Endothelial cell of umbilical vein (primary cell): ENCODE measurements around the gene SH3BP2. TPM values are rescaled to one million over a fixed set of nuclear protein-coding genes. Genes with fewer than 3 reads are reported as not detected.

Experiments
- BruUV-seq: library from RNA; stranded (reverse); fragments of 400-500 nt; replicated peaks from 2 replicates; lab custom pipeline; 2021; lab: Mats Ljungman, UMichigan
- CTCF ChIA-PET: fragments of 300-600, 350-600 bp; sonication (Branson Sonifier 250); formaldehyde crosslinking; loops from one replicate; lab custom pipeline; 2021; ENCODE audit warnings: antibody characterized with exemption, inconsistent platforms; lab: Charles Lee
- POLR2A ChIA-PET: fragments of 300-600, 350-600 bp; sonication (Branson Sonifier 250); formaldehyde crosslinking; loops from one replicate; lab custom pipeline; 2021; ENCODE audit warnings: antibody characterized with exemption, inconsistent platforms; lab: Charles Lee
- DNase-seq: peaks from one replicate; pipeline ENCODE4 v3.0.0-alpha.2; 2011; ENCODE audit warnings: low read depth, low spot score
- FAIRE-seq: peaks from 2 replicates; lab custom pipeline; 2011; peaks lifted over from hg19 to GRCh38; lab: Jason Lieb, UNC
- H2AFZ ChIP-seq: 2 replicates; pipeline ENCODE4 v1.6.0; 2012; ENCODE audit warnings: low read depth, low read length, control low read depth, inconsistent platforms
- H3K27ac ChIP-seq: 2 replicates; pipeline ENCODE4 v1.5.1; 2011; ENCODE audit warnings: low read depth, mild to moderate bottlenecking, control low read depth, low read length, moderate library complexity; ENCODE audit not compliant: insufficient read depth
- H3K27me3 ChIP-seq, 2 experiments: 2 replicates each; pipeline versions ENCODE4 v1.6.0 to v1.6.1; 2011; ENCODE audit warnings: low read length in 2 of 2, mixed read lengths in 1 of 2; ENCODE audit not compliant: control insufficient read depth in 2 of 2, insufficient read depth in 2 of 2
- H3K36me3 ChIP-seq, 2 experiments: 2 replicates in 1 of 2; 3 replicates in 1 of 2; pipeline ENCODE4 v1.5.1; 2011; ENCODE audit warnings: low read length in 2 of 2, mild to moderate bottlenecking in 1 of 2, moderate library complexity in 1 of 2; ENCODE audit not compliant: control insufficient read depth in 2 of 2, insufficient read depth in 2 of 2; ENCODE audit errors: extremely low read depth in 1 of 2
- H3K4me1 ChIP-seq: 3 replicates; pipeline ENCODE4 v1.5.1; 2011; ENCODE audit warnings: mild to moderate bottlenecking, low read length; ENCODE audit not compliant: control insufficient read depth, insufficient read depth; ENCODE audit errors: extremely low read depth
- H3K4me2 ChIP-seq: 2 replicates; pipeline ENCODE4 v1.6.1; 2011; ENCODE audit warnings: low read length, control low read depth, mixed read lengths; ENCODE audit not compliant: insufficient read depth
- H3K4me3 ChIP-seq, 3 experiments: fragments of 200-600 bp in 1 of 3; sonication (generic), shearing (Covaris generic) in 1 of 3; replicated peaks in 1 of 3; 2 replicates each; pipeline ENCODE4 v1.5.1; 2011 to 2016; ENCODE audit warnings: control low read depth in 3 of 3, low read length in 3 of 3, mild to moderate bottlenecking in 2 of 3, inconsistent platforms in 1 of 3, low read depth in 1 of 3, moderate library complexity in 1 of 3; ENCODE audit not compliant: insufficient read depth in 1 of 3
- H3K79me2 ChIP-seq: 2 replicates; pipeline ENCODE4 v1.6.0; 2012; ENCODE audit warnings: low read length, inconsistent platforms; ENCODE audit not compliant: control insufficient read depth, insufficient read depth
- H3K9ac ChIP-seq: replicated peaks from 2 replicates; pipeline ENCODE3; 2011; ENCODE audit warnings: low read length, control low read depth; ENCODE audit not compliant: insufficient read depth; ENCODE audit errors: extremely low read depth
- H3K9me1 ChIP-seq: replicated peaks from 3 replicates; pipeline ENCODE4 v1.6.0; 2011; ENCODE audit warnings: mild to moderate bottlenecking, low read length; ENCODE audit not compliant: control insufficient read depth, insufficient read depth; ENCODE audit errors: extremely low read depth
- H3K9me3 ChIP-seq: replicated peaks from 2 replicates; pipeline ENCODE4 v1.5.1; 2012; ENCODE audit warnings: low read length, inconsistent platforms; ENCODE audit not compliant: control insufficient read depth, insufficient read depth
- H4K20me1 ChIP-seq: replicated peaks from 2 replicates; pipeline ENCODE3; 2011; ENCODE audit warnings: mild to moderate bottlenecking, low read length; ENCODE audit not compliant: control insufficient read depth, insufficient read depth; ENCODE audit errors: extremely low read depth
- CTCF ChIP-seq, 2 donors: IDR thresholded peaks; 1 replicate in 1 of 2; 2 replicates in 1 of 2; pipeline ENCODE4 v1.5.1; 2011; ENCODE audit warnings: low read length in 2 of 2, mild to moderate bottlenecking in 2 of 2, moderate library complexity in 2 of 2, control low read depth in 1 of 2, inconsistent platforms in 1 of 2, low read depth in 1 of 2; ENCODE audit not compliant: insufficient read depth in 1 of 2; ENCODE audit errors: extremely low read depth in 1 of 2
- EZH2 ChIP-seq: IDR thresholded peaks from 2 replicates; pipeline ENCODE4 v1.6.1; 2012; ENCODE audit warnings: borderline replicate concordance, low read depth, mild to moderate bottlenecking, moderate library complexity, low read length, inconsistent platforms; ENCODE audit not compliant: severe bottlenecking
- FOS ChIP-seq: IDR thresholded peaks from 2 replicates; pipeline ENCODE4 v1.6.1; 2011; ENCODE audit warnings: mild to moderate bottlenecking, low read length, moderate library complexity, borderline replicate concordance; ENCODE audit not compliant: insufficient read depth
- GATA2 ChIP-seq: IDR thresholded peaks from 2 replicates; pipeline ENCODE4 v1.7.0; 2011; ENCODE audit warnings: low read depth, mild to moderate bottlenecking, moderate library complexity, mixed read lengths, low read length; ENCODE audit not compliant: insufficient read length, insufficient read depth
- JUN ChIP-seq: IDR thresholded peaks from 2 replicates; pipeline ENCODE4 v1.6.1; 2011; ENCODE audit warnings: borderline replicate concordance, low read depth; ENCODE audit not compliant: insufficient read length, insufficient read depth
- MAX ChIP-seq: IDR thresholded peaks from 2 replicates; pipeline ENCODE4 v1.6.1; 2011; ENCODE audit not compliant: insufficient read depth, insufficient read length
- MYC ChIP-seq: IDR thresholded peaks from one replicate; pipeline ENCODE4 v1.6.1; 2011; ENCODE audit warnings: mild to moderate bottlenecking, low read depth, low read length
- POLR2A ChIP-seq: IDR thresholded peaks from 2 replicates; pipeline ENCODE4 v1.6.1; 2012; ENCODE audit warnings: low read depth, mild to moderate bottlenecking, control low read depth, low read length
- POLR2AphosphoS5 ChIP-seq: IDR thresholded peaks from 2 replicates; pipeline ENCODE4 v1.6.1; 2012; ENCODE audit warnings: low read depth, mild to moderate bottlenecking, control low read depth, low read length, moderate library complexity; ENCODE audit not compliant: insufficient read depth
- dilution Hi-C: fragments of 300-500 bp; cut with MboI; formaldehyde crosslinking; loops from one replicate; pipeline ENCODE4 v1.15.0; 2019; ENCODE audit warnings: low sequenced_read_pairs; ENCODE audit not compliant: extremely low pct_ligation_motif_present
- intact Hi-C: fragments of 100-400 bp; cut with micrococcal nuclease; formaldehyde crosslinking; loops from one replicate; pipeline ENCODE4 v1.10.0; 2022
- polyA plus RNA-seq, 4 experiments: library from polyadenylated mRNA; depleted of rRNA in 3 of 4; stranded (reverse) in 3 of 4; unstranded in 1 of 4; fragments of >200 nt; gene quantifications; 2 replicates each; pipeline versions ENCODE4 v1.2.1 to v1.2.3, GENCODE V29; 2011 to 2012; ENCODE audit warnings: missing spikeins in 1 of 4
- total RNA-seq: library from RNA; stranded (reverse); gene quantifications from 2 replicates; pipeline ENCODE4 v1.2.3, GENCODE V29; 2021

The SH3BP2 gene
- total and polyA plus RNA-seq, 2 donors (not counting 3 experiments of a cell fraction or from before 2014, with no cell fraction given), result 69.2 to 73.9 TPM

- BruUV-seq, result no TSS peak
- Histone ChIP-seq H3K4me3 (no peak overlapping the region), H4K20me1 (peaks cover 3% of the 10 kb centered on the region), H3K36me3 (peaks cover 4 to 7% of the 10 kb centered on the region in 2 experiments), H2AFZ (no peak overlapping the region), H3K9ac (no peak overlapping the region), H3K27me3 (no peaks in the 10 kb centered on the region), H3K9me1 (no peaks in the 10 kb centered on the region), H3K27ac (no peak overlapping the region), H3K4me2 (no peak overlapping the region), H3K79me2 (peaks cover 41% of the 10 kb centered on the region), H3K4me1 (peaks cover 18% of the 10 kb centered on the region), H3K9me3 (no peaks in the 10 kb centered on the region)
- intact Hi-C loops, result no loop called here
- dilution Hi-C loops, result no loop called here
- FAIRE-seq (no peak), DNase-seq (no peak)
- POLR2A ChIA-PET, result no interaction called here
- TF ChIP-seq GATA2 (no peak), MAX (no peak), MYC (no peak), POLR2AphosphoS5 (no peak), FOS (no peak), EZH2 (no peak), POLR2A (no peak), JUN (no peak), CTCF (IDR thresholded peaks at IDR 0.05; ENCODE audit: extremely low read depth in 1 of 2, insufficient read depth in 1 of 2, low read depth in 1 of 2, low read length in 2 of 2) (no peak)
- CTCF ChIA-PET, result interaction anchor here (1.0 to 2.4 kb wide), 6 partner anchors 7 to 115 kb away, joined by 3 to 11 read pairs (median 4); no protein-coding TSS in a partner anchor
These were observed 86.1 kb downstream of the SH3BP2 start for GRCh38 chr4:2879026-2879425.
